ENCODE data around the gene MICU1. TPM values are rescaled to one million over a fixed set of nuclear protein-coding genes. Genes with fewer than 3 reads are reported as not detected.

Gene MICU1
- total and polyA plus RNA-seq, 10 of the 15 experiments (the other 5 are each of a cell fraction or from before 2014, with no cell fraction given): 18.2 to 36.4 (median 22.2) TPM

DNA sequence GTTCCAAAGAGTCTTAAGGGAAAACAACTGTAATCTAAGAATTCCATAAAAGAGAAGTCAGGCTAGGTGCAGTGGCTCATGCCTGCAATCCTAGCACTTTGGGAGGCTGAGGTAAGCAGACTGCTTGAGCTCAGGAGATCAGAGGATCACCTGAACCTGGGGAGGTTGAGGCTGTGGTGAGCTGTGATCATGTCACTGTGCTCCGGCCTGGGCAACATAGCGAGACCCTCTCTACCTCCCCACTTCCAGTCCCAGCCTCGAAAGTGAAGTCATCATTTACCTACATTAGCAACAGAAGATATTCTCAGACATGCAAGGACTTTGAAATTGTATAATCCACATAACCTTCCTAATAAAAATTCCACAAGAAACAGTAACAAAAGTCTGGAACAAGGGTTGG, 141.4 kb downstream of the MICU1 start:
- 73% methylated on average over 3 of the region's 3 CpGs for WGBS (ENCODE audit: insufficient coverage, insufficient replicate concordance, low lambda C conversion rate, missing lambda C conversion rate)
- ChIA-PET RAD21 (ENCODE audit: unreplicated experiment) (no interaction called here), POLR2A (interaction anchor here (0.5 kb wide), 1 partner anchor 11 kb away, joined by 5 read pairs; no protein-coding TSS in a partner anchor), SMC1A (ENCODE audit: uncharacterized antibody, unreplicated experiment) (interaction anchor here (1.0 kb wide), 1 partner anchor 424 kb away, joined by 3 read pairs; no protein-coding TSS in a partner anchor), CTCF (no interaction called here)
- no peak overlapping the region for H3K4me3 ChIP-seq
- H3K27me3 ChIP-seq (replicated peaks in 1 of 2; ENCODE audit: control insufficient read depth in 2 of 2, insufficient read depth in 2 of 2, low read length in 1 of 2): no peaks in the 10 kb centered on the region
- no peaks in the 10 kb centered on the region for H3K4me1 ChIP-seq (ENCODE audit: control insufficient read depth, insufficient read depth, low read length)
- DNase-seq (ENCODE audit: low read depth, low spot score) (no peak), FAIRE-seq (no peak), ATAC-seq (no peak)
- H3K9ac ChIP-seq (ENCODE audit: control insufficient read depth, insufficient read depth, low read length): no peak overlapping the region
- in situ Hi-C loops (cut with MboI) (no loop called here), intact Hi-C loops (cut with micrococcal nuclease; ENCODE audit: unreplicated experiment) (no loop called here)
- TF ChIP-seq RCOR1 (conservative IDR thresholded peaks at IDR 0.05; ENCODE audit: low read depth, low read length) (no peak), SREBF2 (IDR thresholded peaks at IDR 0.05; ENCODE audit: low read length) (no peak), NBN (IDR thresholded peaks at IDR 0.05) (no peak), MYC (IDR thresholded peaks at IDR 0.05; ENCODE audit: insufficient read depth, insufficient read length, insufficient replicate concordance, low read length, severe bottlenecking) (no peak), ZNF274 (IDR thresholded peaks at IDR 0.05; ENCODE audit: insufficient read depth, insufficient read length) (no peak), BCL11A (IDR thresholded peaks at IDR 0.05; ENCODE audit: low read depth, low read length) (no peak), POLR2AphosphoS2 (IDR thresholded peaks at IDR 0.05; ENCODE audit: low read depth, low read length) (no peak), RFX5 (IDR thresholded peaks at IDR 0.05; ENCODE audit: low read depth, low read length) (no peak), SUPT20H (IDR thresholded peaks at IDR 0.05; ENCODE audit: borderline replicate concordance, control insufficient read depth, low read depth, low read length) (no peak), JUNB (IDR thresholded peaks at IDR 0.05) (no peak), BRCA1 (IDR thresholded peaks at IDR 0.05; ENCODE audit: low read depth, low read length) (no peak), TAF1 (IDR thresholded peaks at IDR 0.05; ENCODE audit: borderline replicate concordance, low read depth, low read length) (no peak), ZNF622 (IDR thresholded peaks at IDR 0.05) (no peak), SPI1 (IDR thresholded peaks at IDR 0.05; ENCODE audit: borderline replicate concordance, insufficient read depth, low read depth, low read length) (no peak)
- TF ChIP-seq, protein P1, sequence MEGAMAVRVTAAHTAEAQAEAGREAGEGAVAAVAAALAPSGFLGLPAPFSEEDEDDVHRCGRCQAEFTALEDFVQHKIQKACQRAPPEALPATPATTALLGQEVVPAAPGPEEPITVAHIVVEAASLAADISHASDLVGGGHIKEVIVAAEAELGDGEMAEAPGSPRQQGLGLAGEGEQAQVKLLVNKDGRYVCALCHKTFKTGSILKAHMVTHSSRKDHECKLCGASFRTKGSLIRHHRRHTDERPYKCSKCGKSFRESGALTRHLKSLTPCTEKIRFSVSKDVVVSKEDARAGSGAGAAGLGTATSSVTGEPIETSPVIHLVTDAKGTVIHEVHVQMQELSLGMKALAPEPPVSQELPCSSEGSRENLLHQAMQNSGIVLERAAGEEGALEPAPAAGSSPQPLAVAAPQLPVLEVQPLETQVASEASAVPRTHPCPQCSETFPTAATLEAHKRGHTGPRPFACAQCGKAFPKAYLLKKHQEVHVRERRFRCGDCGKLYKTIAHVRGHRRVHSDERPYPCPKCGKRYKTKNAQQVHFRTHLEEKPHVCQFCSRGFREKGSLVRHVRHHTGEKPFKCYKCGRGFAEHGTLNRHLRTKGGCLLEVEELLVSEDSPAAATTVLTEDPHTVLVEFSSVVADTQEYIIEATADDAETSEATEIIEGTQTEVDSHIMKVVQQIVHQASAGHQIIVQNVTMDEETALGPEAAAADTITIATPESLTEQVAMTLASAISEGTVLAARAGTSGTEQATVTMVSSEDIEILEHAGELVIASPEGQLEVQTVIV (IDR thresholded peaks at IDR 0.05; ENCODE audit: borderline replicate concordance, partially characterized antibody): no peak
- TF ChIP-seq, protein P2, sequence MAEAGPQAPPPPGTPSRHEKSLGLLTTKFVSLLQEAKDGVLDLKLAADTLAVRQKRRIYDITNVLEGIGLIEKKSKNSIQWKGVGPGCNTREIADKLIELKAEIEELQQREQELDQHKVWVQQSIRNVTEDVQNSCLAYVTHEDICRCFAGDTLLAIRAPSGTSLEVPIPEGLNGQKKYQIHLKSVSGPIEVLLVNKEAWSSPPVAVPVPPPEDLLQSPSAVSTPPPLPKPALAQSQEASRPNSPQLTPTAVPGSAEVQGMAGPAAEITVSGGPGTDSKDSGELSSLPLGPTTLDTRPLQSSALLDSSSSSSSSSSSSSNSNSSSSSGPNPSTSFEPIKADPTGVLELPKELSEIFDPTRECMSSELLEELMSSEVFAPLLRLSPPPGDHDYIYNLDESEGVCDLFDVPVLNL (IDR thresholded peaks at IDR 0.05; ENCODE audit: low read depth, low read length): no peak
- TF ChIP-seq, protein P3, sequence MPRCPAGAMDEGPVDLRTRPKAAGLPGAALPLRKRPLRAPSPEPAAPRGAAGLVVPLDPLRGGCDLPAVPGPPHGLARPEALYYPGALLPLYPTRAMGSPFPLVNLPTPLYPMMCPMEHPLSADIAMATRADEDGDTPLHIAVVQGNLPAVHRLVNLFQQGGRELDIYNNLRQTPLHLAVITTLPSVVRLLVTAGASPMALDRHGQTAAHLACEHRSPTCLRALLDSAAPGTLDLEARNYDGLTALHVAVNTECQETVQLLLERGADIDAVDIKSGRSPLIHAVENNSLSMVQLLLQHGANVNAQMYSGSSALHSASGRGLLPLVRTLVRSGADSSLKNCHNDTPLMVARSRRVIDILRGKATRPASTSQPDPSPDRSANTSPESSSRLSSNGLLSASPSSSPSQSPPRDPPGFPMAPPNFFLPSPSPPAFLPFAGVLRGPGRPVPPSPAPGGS (IDR thresholded peaks at IDR 0.05; ENCODE audit: borderline replicate concordance, insufficient read depth, low read depth, low read length, poor library complexity, severe bottlenecking): no peak
- TF ChIP-seq, protein P4, sequence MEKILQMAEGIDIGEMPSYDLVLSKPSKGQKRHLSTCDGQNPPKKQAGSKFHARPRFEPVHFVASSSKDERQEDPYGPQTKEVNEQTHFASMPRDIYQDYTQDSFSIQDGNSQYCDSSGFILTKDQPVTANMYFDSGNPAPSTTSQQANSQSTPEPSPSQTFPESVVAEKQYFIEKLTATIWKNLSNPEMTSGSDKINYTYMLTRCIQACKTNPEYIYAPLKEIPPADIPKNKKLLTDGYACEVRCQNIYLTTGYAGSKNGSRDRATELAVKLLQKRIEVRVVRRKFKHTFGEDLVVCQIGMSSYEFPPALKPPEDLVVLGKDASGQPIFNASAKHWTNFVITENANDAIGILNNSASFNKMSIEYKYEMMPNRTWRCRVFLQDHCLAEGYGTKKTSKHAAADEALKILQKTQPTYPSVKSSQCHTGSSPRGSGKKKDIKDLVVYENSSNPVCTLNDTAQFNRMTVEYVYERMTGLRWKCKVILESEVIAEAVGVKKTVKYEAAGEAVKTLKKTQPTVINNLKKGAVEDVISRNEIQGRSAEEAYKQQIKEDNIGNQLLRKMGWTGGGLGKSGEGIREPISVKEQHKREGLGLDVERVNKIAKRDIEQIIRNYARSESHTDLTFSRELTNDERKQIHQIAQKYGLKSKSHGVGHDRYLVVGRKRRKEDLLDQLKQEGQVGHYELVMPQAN (conservative IDR thresholded peaks at IDR 0.05): no peak
- no peaks in the 10 kb centered on the region for H3K79me2 ChIP-seq (ENCODE audit: control insufficient read depth, insufficient read depth, low read length)
- no TSS peak for BruUV-seq (replicated peaks)
- H3K27ac ChIP-seq (ENCODE audit: control insufficient read depth, insufficient read depth): no peak overlapping the region
- H3K4me2 ChIP-seq (ENCODE audit: control insufficient read depth, insufficient read depth): no peak overlapping the region
- H3K36me3 ChIP-seq (ENCODE audit: control insufficient read depth in 2 of 2, insufficient read depth in 2 of 2, low read length in 1 of 2): no peaks in the 10 kb centered on the region; a peak in 1 of 4 replicates
- no peak overlapping the region for H2AFZ ChIP-seq (ENCODE audit: control insufficient read depth, low read depth, low read length)
- no peaks in the 10 kb centered on the region for H4K20me1 ChIP-seq (ENCODE audit: control insufficient read depth, insufficient read depth)
- no peaks in the 10 kb centered on the region for H3K9me3 ChIP-seq (replicated peaks; ENCODE audit: control insufficient read depth, insufficient read depth, low read length)

Measured in GM12878 (cell line).